ENCODE measurements around the gene TRIM13. TPM values are rescaled to one million over a fixed set of nuclear protein-coding genes. Genes with fewer than 3 reads are reported as not detected.
"Not testable (repeated sequence)": the region's sequence is repeated elsewhere in the genome, so short reads cannot be mapped to it uniquely, and the experiment has no call there.

The TRIM13 gene
- total and polyA plus RNA-seq, 5 experiments from 2014 or later = 7.3 to 21.0 (median 8.5) TPM

- no peak overlapping the region for H3K27ac Mint-ChIP-seq
- ATAC-seq (no peak), DNase-seq (no peak)
- no peaks in the 10 kb centered on the region for H3K27me3 Mint-ChIP-seq
- POLR2A ChIA-PET = no interaction called here
- peaks cover 0 to 4% (median 0%) of the 10 kb centered on the region in 3 donors for H3K36me3 Mint-ChIP-seq
- H3K4me1 Mint-ChIP-seq = peaks cover 0 to 9% (median 0%) of the 10 kb centered on the region in 4 donors
- no peaks in the 10 kb centered on the region for H3K9me3 Mint-ChIP-seq
- no peak overlapping the region for H3K4me3 Mint-ChIP-seq
Observed at GRCh38 chr13:50026788-50027473, 30.1 kb downstream of the TRIM13 start.

- Mint-ChIP-seq H3K27me3 (no peaks in the 10 kb centered on the region), H3K4me1 (peaks cover 0 to 11% (median 0%) of the 10 kb centered on the region in 4 donors), H3K4me3 (no peak overlapping the region), H3K27ac (no peak overlapping the region), H3K9me3 (no peaks in the 10 kb centered on the region), H3K36me3 (peaks cover 0 to 2% (median 0%) of the 10 kb centered on the region in 3 donors)
- DNase-seq (no peak), ATAC-seq (no peak)
- POLR2A ChIA-PET = no interaction called here
Observed at GRCh38 chr13:50030315-50030714, 33.5 kb downstream of the TRIM13 start.

- no peaks in the 10 kb centered on the region for H3K36me3 Mint-ChIP-seq
- no peaks in the 10 kb centered on the region for H3K27me3 Mint-ChIP-seq
- H3K27ac Mint-ChIP-seq = no peak overlapping the region
- H3K4me1 Mint-ChIP-seq = peaks cover 0 to 2% (median 0%) of the 10 kb centered on the region in 4 donors
- H3K4me3 Mint-ChIP-seq = no peak overlapping the region
- DNase-seq = no peak
- ATAC-seq = no peak
- H3K9me3 Mint-ChIP-seq = no peaks in the 10 kb centered on the region
- POLR2A ChIA-PET = no interaction called here
Observed at GRCh38 chr13:50033725-50034124, 36.9 kb downstream of the TRIM13 start.

GRCh38 chr13:50037788-50038187 lies 40.9 kb downstream of the TRIM13 start:
- DNase-seq (no peak), ATAC-seq (no peak)
- H3K27me3 Mint-ChIP-seq = no peaks in the 10 kb centered on the region
- peaks cover 0 to 2% (median 0%) of the 10 kb centered on the region in 4 donors for H3K4me1 Mint-ChIP-seq
- no peak overlapping the region for H3K4me3 Mint-ChIP-seq
- H3K36me3 Mint-ChIP-seq = no peaks in the 10 kb centered on the region
- H3K9me3 Mint-ChIP-seq = no peaks in the 10 kb centered on the region
- POLR2A ChIA-PET = no interaction called here
- H3K27ac Mint-ChIP-seq = no peak overlapping the region

- H3K9me3 Mint-ChIP-seq = no peaks in the 10 kb centered on the region
- DNase-seq (no peak), ATAC-seq (no peak)
- H3K27me3 Mint-ChIP-seq = no peaks in the 10 kb centered on the region
- no peaks in the 10 kb centered on the region for H3K36me3 Mint-ChIP-seq
- POLR2A ChIA-PET = interaction anchor here (0.7 kb wide), 1 partner anchor 12 kb away, joined by 5 read pairs; no protein-coding TSS in a partner anchor
- H3K4me3 Mint-ChIP-seq = no peak overlapping the region
- no peak overlapping the region for H3K27ac Mint-ChIP-seq
- peaks cover 0 to 1% (median 0%) of the 10 kb centered on the region in 4 donors for H3K4me1 Mint-ChIP-seq
Observed at GRCh38 chr13:50038266-50038665, 41.4 kb downstream of the TRIM13 start.

GRCh38 chr13:50052478-50052877 lies 55.6 kb downstream of the TRIM13 start:
- H3K9me3 Mint-ChIP-seq = peaks cover 0 to 4% (median 0%) of the 10 kb centered on the region in 9 donors
- no peak overlapping the region for H3K4me3 Mint-ChIP-seq
- H3K36me3 Mint-ChIP-seq = peaks cover 4 to 5% (median 4%) of the 10 kb centered on the region in 3 donors
- no peaks in the 10 kb centered on the region for H3K27me3 Mint-ChIP-seq
- peak overlapping the region in 1 of 10 donors; percentile 68 for H3K27ac Mint-ChIP-seq
- DNase-seq (no peak), ATAC-seq (no peak)
- H3K4me1 Mint-ChIP-seq = peaks cover 0 to 19% (median 4%) of the 10 kb centered on the region in 4 donors
- POLR2A ChIA-PET = no interaction called here

- POLR2A ChIA-PET = no interaction called here
- Mint-ChIP-seq H3K4me3 (no peak overlapping the region), H3K27ac (no peak overlapping the region), H3K4me1 (peaks cover 0 to 19% (median 4%) of the 10 kb centered on the region in 4 donors), H3K27me3 (no peaks in the 10 kb centered on the region), H3K9me3 (peaks cover 0 to 4% (median 0%) of the 10 kb centered on the region in 9 donors), H3K36me3 (peaks cover 4 to 5% (median 4%) of the 10 kb centered on the region in 3 donors)
- ATAC-seq (no peak), DNase-seq (no peak)
Observed at GRCh38 chr13:50053844-50054243, 57.0 kb downstream of the TRIM13 start.

GRCh38 chr13:50055454-50055853 lies 58.6 kb downstream of the TRIM13 start:
- H3K4me3 Mint-ChIP-seq = no peak overlapping the region
- H3K27me3 Mint-ChIP-seq = no peaks in the 10 kb centered on the region
- H3K4me1 Mint-ChIP-seq = peaks cover 0 to 19% (median 4%) of the 10 kb centered on the region in 4 donors
- POLR2A ChIA-PET = no interaction called here
- peaks cover 4 to 9% (median 4%) of the 10 kb centered on the region in 3 donors for H3K36me3 Mint-ChIP-seq
- peaks cover 0 to 4% (median 0%) of the 10 kb centered on the region in 9 donors for H3K9me3 Mint-ChIP-seq
- H3K27ac Mint-ChIP-seq = peak overlapping the region in 1 of 10 donors; percentile 15
- DNase-seq = no peak
- ATAC-seq = no peak

- peaks cover 0 to 7% (median 1%) of the 10 kb centered on the region in 3 donors for H3K36me3 Mint-ChIP-seq
- H3K9me3 Mint-ChIP-seq = no peaks in the 10 kb centered on the region
- H3K4me1 Mint-ChIP-seq = peaks cover 0 to 9% (median under 1%) of the 10 kb centered on the region in 4 donors
- no peaks in the 10 kb centered on the region for H3K27me3 Mint-ChIP-seq
- POLR2A ChIA-PET = no interaction called here
- no peak for DNase-seq
- ATAC-seq = no peak
- H3K27ac Mint-ChIP-seq = no peak overlapping the region
- H3K4me3 Mint-ChIP-seq = no peak overlapping the region
Observed at GRCh38 chr13:50060718-50061117, 63.9 kb downstream of the TRIM13 start.

- POLR2A ChIA-PET, H3K4me3 Mint-ChIP-seq, H3K27me3 Mint-ChIP-seq, ATAC-seq, H3K9me3 Mint-ChIP-seq, H3K36me3 Mint-ChIP-seq, H3K4me1 Mint-ChIP-seq, H3K27ac Mint-ChIP-seq, DNase-seq: not testable (repeated sequence)
Observed at GRCh38 chr13:50062336-50062735, 65.5 kb downstream of the TRIM13 start.

GRCh38 chr13:50065712-50066111 lies 68.9 kb downstream of the TRIM13 start:
- Mint-ChIP-seq H3K4me1 (peaks cover 0 to 11% (median 0%) of the 10 kb centered on the region in 4 donors), H3K27ac (no peak overlapping the region), H3K4me3 (no peak overlapping the region), H3K27me3 (no peaks in the 10 kb centered on the region), H3K36me3 (peaks cover 0 to 9% (median 3%) of the 10 kb centered on the region in 3 donors), H3K9me3 (no peaks in the 10 kb centered on the region)
- ATAC-seq = no peak
- DNase-seq = no peak
- POLR2A ChIA-PET = interaction anchor here (0.6 kb wide), 1 partner anchor 717 kb away, joined by 3 read pairs; no protein-coding TSS in a partner anchor
